ENCODE results near the gene RMND1. TPM values are rescaled to one million over a fixed set of nuclear protein-coding genes. Genes with fewer than 3 reads are reported as not detected.

RMND1 gene
- total RNA-seq, 1 experiment from 2014 or later: 27.4 TPM

- DNase-seq (ENCODE audit: extremely low read depth, low read depth): no peak
Measured at GRCh38 chr6:151428093-151428735, 23.7 kb downstream of the RMND1 start.

- DNase-seq (ENCODE audit: extremely low read depth, low read depth): no peak
Measured at GRCh38 chr6:151425561-151425960, 26.4 kb downstream of the RMND1 start.

GRCh38 chr6:151422981-151423380, 28.9 kb downstream of the RMND1 start:
- no peak for DNase-seq (ENCODE audit: extremely low read depth, low read depth)

- no peak for DNase-seq (ENCODE audit: extremely low read depth, low read depth)
Measured at GRCh38 chr6:151417477-151417876, 34.4 kb downstream of the RMND1 start.

GRCh38 chr6:151414641-151415260, 37.2 kb downstream of the RMND1 start:
- no peak for DNase-seq (ENCODE audit: extremely low read depth, low read depth)

GRCh38 chr6:151413372-151414145, 38.4 kb downstream of the RMND1 start:
- no peak for DNase-seq (ENCODE audit: extremely low read depth, low read depth)

- DNase-seq (ENCODE audit: extremely low read depth, low read depth): no peak
Measured at GRCh38 chr6:151412909-151413308, 39.0 kb downstream of the RMND1 start.

- DNase-seq (ENCODE audit: extremely low read depth, low read depth): no peak
Measured at GRCh38 chr6:151409679-151410078, 42.2 kb downstream of the RMND1 start.

- no peak for DNase-seq (ENCODE audit: extremely low read depth, low read depth)
Measured at GRCh38 chr6:151409260-151409659, 42.7 kb downstream of the RMND1 start.

GRCh38 chr6:151408858-151409257, 43.1 kb downstream of the RMND1 start:
- DNase-seq (ENCODE audit: extremely low read depth, low read depth): no peak

- DNase-seq (ENCODE audit: extremely low read depth, low read depth): no peak
Measured at GRCh38 chr6:151403919-151404308, 48.0 kb downstream of the RMND1 start.

- DNase-seq (ENCODE audit: extremely low read depth, low read depth): no peak
Measured at GRCh38 chr6:151402228-151402627, 49.7 kb downstream of the RMND1 start.

GRCh38 chr6:151400473-151400872, 51.5 kb downstream of the RMND1 start:
- no peak for DNase-seq (ENCODE audit: extremely low read depth, low read depth)

GRCh38 chr6:151399679-151400078, 52.2 kb downstream of the RMND1 start:
- no peak for DNase-seq (ENCODE audit: extremely low read depth, low read depth)

GRCh38 chr6:151393410-151393809, 58.5 kb downstream of the RMND1 start:
- no peak for DNase-seq (ENCODE audit: extremely low read depth, low read depth)

- DNase-seq (ENCODE audit: extremely low read depth, low read depth): no peak
Measured at GRCh38 chr6:151392427-151392826, 59.5 kb downstream of the RMND1 start.

- no peak for DNase-seq (ENCODE audit: extremely low read depth, low read depth)
Measured at GRCh38 chr6:151391471-151392413, 60.2 kb downstream of the RMND1 start, which contains the start of gene ZBTB2. Gene ZBTB2 (minus strand): TSS chr6:151391559. CDS start chr6:151373637, 17,922 bp downstream.

GRCh38 chr6:151390851-151391470, 61.0 kb downstream of the RMND1 start:
- DNase-seq (ENCODE audit: extremely low read depth, low read depth): peak; percentile 47

GRCh38 chr6:151390276-151390850, 61.6 kb downstream of the RMND1 start:
- peak; percentile 96 for DNase-seq (ENCODE audit: extremely low read depth, low read depth)

All from NCI-H460 (cell line).